Measurements from ENCODE around the gene MORN1.

- TF ChIP-seq CTCF (conservative IDR thresholded peaks at IDR 0.05; ENCODE audit: low read depth, low read length) = no peak
- no peak for TF ChIP-seq POLR2A (IDR thresholded peaks at IDR 0.05; ENCODE audit: low read depth, low read length)
- no peak for TF ChIP-seq RAD21 (IDR thresholded peaks at IDR 0.05; ENCODE audit: low read length)
- no peak for TF ChIP-seq CEBPB (IDR thresholded peaks at IDR 0.05; ENCODE audit: low read depth, low read length)
- no peak for TF ChIP-seq MAZ (IDR thresholded peaks at IDR 0.05; ENCODE audit: borderline replicate concordance, low read depth, low read length)
- TF ChIP-seq RCOR1 (IDR thresholded peaks at IDR 0.05; ENCODE audit: insufficient replicate concordance, low read length) = no peak
- TF ChIP-seq RFX5 (IDR thresholded peaks at IDR 0.05; ENCODE audit: low read depth, low read length) = no peak
- TF ChIP-seq NFE2L2 (IDR thresholded peaks at IDR 0.05; ENCODE audit: low read depth, low read length) = no peak
- no peak for TF ChIP-seq SMC3 (IDR thresholded peaks at IDR 0.05; ENCODE audit: low read depth, low read length)
- TF ChIP-seq ELK1 (IDR thresholded peaks at IDR 0.05; ENCODE audit: borderline replicate concordance, low read depth, low read length) = no peak
- no peak for TF ChIP-seq BHLHE40 (IDR thresholded peaks at IDR 0.05; ENCODE audit: low read depth, low read length)
- TF ChIP-seq, protein P1, sequence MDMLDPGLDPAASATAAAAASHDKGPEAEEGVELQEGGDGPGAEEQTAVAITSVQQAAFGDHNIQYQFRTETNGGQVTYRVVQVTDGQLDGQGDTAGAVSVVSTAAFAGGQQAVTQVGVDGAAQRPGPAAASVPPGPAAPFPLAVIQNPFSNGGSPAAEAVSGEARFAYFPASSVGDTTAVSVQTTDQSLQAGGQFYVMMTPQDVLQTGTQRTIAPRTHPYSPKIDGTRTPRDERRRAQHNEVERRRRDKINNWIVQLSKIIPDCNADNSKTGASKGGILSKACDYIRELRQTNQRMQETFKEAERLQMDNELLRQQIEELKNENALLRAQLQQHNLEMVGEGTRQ (IDR thresholded peaks at IDR 0.05; ENCODE audit: low read depth, low read length) = no peak
- TF ChIP-seq FOS (IDR thresholded peaks at IDR 0.05; ENCODE audit: low read depth, low read length) = no peak
These were observed 13.6 kb upstream of the MORN1 start for GRCh38 chr1:2404890-2405511.

Measured in IMR-90 (cell line).